ENCODE data around the gene DDHD1.
"Not testable (repeated sequence)": the region's sequence is repeated elsewhere in the genome, so short reads cannot be mapped to it uniquely, and the experiment has no call there.

- TF ChIP-seq, protein P1, sequence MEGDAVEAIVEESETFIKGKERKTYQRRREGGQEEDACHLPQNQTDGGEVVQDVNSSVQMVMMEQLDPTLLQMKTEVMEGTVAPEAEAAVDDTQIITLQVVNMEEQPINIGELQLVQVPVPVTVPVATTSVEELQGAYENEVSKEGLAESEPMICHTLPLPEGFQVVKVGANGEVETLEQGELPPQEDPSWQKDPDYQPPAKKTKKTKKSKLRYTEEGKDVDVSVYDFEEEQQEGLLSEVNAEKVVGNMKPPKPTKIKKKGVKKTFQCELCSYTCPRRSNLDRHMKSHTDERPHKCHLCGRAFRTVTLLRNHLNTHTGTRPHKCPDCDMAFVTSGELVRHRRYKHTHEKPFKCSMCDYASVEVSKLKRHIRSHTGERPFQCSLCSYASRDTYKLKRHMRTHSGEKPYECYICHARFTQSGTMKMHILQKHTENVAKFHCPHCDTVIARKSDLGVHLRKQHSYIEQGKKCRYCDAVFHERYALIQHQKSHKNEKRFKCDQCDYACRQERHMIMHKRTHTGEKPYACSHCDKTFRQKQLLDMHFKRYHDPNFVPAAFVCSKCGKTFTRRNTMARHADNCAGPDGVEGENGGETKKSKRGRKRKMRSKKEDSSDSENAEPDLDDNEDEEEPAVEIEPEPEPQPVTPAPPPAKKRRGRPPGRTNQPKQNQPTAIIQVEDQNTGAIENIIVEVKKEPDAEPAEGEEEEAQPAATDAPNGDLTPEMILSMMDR (IDR thresholded peaks at IDR 0.05; ENCODE audit: insufficient read depth, low read length): not testable (repeated sequence)
- TF ChIP-seq POLR2AphosphoS5 (IDR thresholded peaks at IDR 0.05; ENCODE audit: low read depth); SPI1 (IDR thresholded peaks at IDR 0.05; ENCODE audit: borderline replicate concordance, low read depth); GABPA (IDR thresholded peaks at IDR 0.05; ENCODE audit: low read depth): not testable (repeated sequence)
- TF ChIP-seq, protein P2, sequence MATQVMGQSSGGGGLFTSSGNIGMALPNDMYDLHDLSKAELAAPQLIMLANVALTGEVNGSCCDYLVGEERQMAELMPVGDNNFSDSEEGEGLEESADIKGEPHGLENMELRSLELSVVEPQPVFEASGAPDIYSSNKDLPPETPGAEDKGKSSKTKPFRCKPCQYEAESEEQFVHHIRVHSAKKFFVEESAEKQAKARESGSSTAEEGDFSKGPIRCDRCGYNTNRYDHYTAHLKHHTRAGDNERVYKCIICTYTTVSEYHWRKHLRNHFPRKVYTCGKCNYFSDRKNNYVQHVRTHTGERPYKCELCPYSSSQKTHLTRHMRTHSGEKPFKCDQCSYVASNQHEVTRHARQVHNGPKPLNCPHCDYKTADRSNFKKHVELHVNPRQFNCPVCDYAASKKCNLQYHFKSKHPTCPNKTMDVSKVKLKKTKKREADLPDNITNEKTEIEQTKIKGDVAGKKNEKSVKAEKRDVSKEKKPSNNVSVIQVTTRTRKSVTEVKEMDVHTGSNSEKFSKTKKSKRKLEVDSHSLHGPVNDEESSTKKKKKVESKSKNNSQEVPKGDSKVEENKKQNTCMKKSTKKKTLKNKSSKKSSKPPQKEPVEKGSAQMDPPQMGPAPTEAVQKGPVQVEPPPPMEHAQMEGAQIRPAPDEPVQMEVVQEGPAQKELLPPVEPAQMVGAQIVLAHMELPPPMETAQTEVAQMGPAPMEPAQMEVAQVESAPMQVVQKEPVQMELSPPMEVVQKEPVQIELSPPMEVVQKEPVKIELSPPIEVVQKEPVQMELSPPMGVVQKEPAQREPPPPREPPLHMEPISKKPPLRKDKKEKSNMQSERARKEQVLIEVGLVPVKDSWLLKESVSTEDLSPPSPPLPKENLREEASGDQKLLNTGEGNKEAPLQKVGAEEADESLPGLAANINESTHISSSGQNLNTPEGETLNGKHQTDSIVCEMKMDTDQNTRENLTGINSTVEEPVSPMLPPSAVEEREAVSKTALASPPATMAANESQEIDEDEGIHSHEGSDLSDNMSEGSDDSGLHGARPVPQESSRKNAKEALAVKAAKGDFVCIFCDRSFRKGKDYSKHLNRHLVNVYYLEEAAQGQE (IDR thresholded peaks at IDR 0.05; ENCODE audit: insufficient replicate concordance, low read depth): not testable (repeated sequence)
Observed at GRCh38 chr14:53130491-53130890, 22.6 kb downstream of the DDHD1 start.

Measured in HL-60 (cell line).